ENCODE results near the gene MB.

DNA sequence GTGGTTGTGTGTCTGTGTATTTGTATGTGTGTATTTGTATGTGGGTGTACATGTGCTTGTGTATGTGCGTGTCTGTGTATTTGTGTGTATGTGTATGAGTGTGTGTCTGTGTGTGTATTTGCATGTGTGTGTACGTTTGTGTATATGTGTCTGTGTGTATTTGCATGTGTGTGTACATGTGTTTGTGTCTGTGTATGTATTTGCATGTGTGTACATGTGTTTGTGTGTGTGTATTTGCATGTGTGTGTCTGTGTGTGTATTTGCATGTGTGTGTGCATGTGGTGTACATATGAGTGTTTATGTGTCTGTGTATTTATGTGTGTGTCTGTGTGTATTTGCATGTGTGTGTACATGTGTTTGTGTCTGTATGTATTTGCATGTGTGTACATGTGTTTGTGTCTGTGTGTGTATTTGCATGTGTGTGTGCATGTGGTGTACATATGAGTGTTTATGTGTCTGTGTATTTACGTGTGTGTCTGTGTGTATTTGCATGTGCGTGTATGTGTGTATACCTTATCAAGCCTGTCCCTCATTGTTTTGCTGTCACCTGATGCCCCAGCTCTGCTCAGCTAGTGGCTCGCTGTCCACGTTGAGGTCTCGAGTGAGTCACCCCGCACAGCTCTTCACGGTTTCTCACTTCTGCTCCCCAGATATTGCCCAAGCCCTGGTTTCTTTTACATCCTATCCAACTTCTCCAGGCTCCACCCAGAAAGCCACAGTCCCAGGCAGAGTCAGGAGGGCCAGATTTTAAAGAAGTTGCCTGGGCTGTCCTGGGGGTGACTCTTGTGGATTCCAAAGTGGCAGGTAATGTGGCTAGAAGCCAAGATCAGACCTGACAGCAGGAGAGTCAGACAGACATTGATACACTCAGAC is 15.2 kb downstream of the MB start:
- TF ChIP-seq, protein P1, sequence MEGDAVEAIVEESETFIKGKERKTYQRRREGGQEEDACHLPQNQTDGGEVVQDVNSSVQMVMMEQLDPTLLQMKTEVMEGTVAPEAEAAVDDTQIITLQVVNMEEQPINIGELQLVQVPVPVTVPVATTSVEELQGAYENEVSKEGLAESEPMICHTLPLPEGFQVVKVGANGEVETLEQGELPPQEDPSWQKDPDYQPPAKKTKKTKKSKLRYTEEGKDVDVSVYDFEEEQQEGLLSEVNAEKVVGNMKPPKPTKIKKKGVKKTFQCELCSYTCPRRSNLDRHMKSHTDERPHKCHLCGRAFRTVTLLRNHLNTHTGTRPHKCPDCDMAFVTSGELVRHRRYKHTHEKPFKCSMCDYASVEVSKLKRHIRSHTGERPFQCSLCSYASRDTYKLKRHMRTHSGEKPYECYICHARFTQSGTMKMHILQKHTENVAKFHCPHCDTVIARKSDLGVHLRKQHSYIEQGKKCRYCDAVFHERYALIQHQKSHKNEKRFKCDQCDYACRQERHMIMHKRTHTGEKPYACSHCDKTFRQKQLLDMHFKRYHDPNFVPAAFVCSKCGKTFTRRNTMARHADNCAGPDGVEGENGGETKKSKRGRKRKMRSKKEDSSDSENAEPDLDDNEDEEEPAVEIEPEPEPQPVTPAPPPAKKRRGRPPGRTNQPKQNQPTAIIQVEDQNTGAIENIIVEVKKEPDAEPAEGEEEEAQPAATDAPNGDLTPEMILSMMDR (conservative IDR thresholded peaks at IDR 0.05; ENCODE audit: low read depth in 2 of 2) = no peak
- TF ChIP-seq, protein P2, sequence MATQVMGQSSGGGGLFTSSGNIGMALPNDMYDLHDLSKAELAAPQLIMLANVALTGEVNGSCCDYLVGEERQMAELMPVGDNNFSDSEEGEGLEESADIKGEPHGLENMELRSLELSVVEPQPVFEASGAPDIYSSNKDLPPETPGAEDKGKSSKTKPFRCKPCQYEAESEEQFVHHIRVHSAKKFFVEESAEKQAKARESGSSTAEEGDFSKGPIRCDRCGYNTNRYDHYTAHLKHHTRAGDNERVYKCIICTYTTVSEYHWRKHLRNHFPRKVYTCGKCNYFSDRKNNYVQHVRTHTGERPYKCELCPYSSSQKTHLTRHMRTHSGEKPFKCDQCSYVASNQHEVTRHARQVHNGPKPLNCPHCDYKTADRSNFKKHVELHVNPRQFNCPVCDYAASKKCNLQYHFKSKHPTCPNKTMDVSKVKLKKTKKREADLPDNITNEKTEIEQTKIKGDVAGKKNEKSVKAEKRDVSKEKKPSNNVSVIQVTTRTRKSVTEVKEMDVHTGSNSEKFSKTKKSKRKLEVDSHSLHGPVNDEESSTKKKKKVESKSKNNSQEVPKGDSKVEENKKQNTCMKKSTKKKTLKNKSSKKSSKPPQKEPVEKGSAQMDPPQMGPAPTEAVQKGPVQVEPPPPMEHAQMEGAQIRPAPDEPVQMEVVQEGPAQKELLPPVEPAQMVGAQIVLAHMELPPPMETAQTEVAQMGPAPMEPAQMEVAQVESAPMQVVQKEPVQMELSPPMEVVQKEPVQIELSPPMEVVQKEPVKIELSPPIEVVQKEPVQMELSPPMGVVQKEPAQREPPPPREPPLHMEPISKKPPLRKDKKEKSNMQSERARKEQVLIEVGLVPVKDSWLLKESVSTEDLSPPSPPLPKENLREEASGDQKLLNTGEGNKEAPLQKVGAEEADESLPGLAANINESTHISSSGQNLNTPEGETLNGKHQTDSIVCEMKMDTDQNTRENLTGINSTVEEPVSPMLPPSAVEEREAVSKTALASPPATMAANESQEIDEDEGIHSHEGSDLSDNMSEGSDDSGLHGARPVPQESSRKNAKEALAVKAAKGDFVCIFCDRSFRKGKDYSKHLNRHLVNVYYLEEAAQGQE (IDR thresholded peaks at IDR 0.05; ENCODE audit: unreplicated experiment) = no peak
- no peak for TF ChIP-seq STAT1 (IDR thresholded peaks at IDR 0.05; ENCODE audit: unreplicated experiment)
